HG03442 (cell line): ENCODE results near the gene CEP97.
"Not testable (repeated sequence)": the region's sequence is repeated elsewhere in the genome, so short reads cannot be mapped to it uniquely, and the experiment has no call there.

ENCODE experiments used
- ATAC-seq: cut with Tn5 transposase; IDR thresholded peaks from one replicate; pipeline ENCODE4 v1.9.1; 2021; ENCODE audit warnings: mild to moderate bottlenecking, moderate library complexity; ENCODE audit not compliant: unreplicated experiment

The CEP97 gene

GRCh38 chr3:101724329-101725193 is at the start of gene CEP97:
CEP97 (plus strand) TSS chr3:101724614; CDS start chr3:101724677, 63 bp downstream.
- ATAC-seq: peak; percentile 87

DNA sequence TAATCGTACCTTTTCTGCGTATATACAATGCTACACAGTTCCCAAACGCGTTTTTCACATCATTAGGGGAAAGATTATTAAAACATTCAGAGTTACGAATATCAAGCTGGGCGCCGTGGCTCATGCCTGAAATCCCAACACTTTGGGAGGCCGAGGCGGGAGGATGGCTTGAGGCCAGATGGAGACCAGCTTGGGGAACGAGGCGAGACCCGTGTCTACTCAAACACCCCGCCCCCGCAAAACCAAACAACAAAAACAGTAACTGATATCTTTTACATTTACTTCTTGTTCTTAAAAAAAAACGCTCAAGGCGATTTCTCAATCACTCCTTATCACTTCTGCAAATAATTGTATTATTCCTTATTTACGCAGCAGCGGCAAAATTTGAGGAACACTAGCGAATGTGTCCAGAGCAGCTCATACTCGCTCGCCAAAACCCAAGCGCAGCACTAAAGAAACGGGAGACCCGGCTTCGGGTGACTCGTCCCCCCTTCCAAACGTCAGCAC is 48.7 kb upstream of the CEP97 start:
- ATAC-seq: no peak

GRCh38 chr3:101676216-101676764 is 48.1 kb upstream of the CEP97 start:
- ATAC-seq: peak; percentile 86

- ATAC-seq: peak; percentile 68
Observed at GRCh38 chr3:101676765-101677435, 47.5 kb upstream of the CEP97 start, which contains the start of gene ZBTB11. ZBTB11 (minus strand) TSS chr3:101677132; CDS start chr3:101676914, 218 bp downstream.

- ATAC-seq: no peak
Observed at GRCh38 chr3:101677436-101678286, 46.8 kb upstream of the CEP97 start.

- not testable (repeated sequence) for ATAC-seq
Observed at GRCh38 chr3:101678837-101679236, 45.6 kb upstream of the CEP97 start.

- ATAC-seq: no peak
Observed at GRCh38 chr3:101680466-101680865, 43.9 kb upstream of the CEP97 start.

- no peak for ATAC-seq
Observed at GRCh38 chr3:101685050-101685400, 39.4 kb upstream of the CEP97 start.

DNA sequence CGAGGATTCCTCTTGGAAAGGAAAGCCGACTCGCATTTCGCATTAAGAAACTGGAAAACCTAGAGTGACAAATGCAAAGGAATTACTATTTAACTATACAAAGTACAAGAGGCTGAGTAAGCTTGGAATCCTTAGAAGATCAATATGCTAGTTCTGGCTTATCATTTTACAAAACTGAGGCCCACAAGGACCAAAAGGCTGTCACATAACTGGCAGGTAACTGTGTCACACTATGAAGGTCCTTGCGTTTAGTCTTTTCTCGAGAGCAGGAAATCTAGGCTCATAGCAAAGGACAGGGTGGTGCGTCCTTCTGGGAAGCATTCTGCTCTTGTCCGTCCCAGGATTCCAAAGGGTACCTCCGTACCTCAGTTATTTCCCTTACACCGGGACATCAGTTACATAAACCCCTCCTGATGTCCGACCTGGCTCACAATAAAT is 38.5 kb upstream of the CEP97 start:
- ATAC-seq: no peak

- no peak for ATAC-seq
Observed at GRCh38 chr3:101687142-101687931, 37.1 kb upstream of the CEP97 start.

- no peak for ATAC-seq
Observed at GRCh38 chr3:101689286-101689685, 35.1 kb upstream of the CEP97 start.

GRCh38 chr3:101690972-101691371 is 33.4 kb upstream of the CEP97 start:
- peak; percentile 41 for ATAC-seq

GRCh38 chr3:101691685-101692671 is 32.4 kb upstream of the CEP97 start:
- not testable (repeated sequence) for ATAC-seq

DNA sequence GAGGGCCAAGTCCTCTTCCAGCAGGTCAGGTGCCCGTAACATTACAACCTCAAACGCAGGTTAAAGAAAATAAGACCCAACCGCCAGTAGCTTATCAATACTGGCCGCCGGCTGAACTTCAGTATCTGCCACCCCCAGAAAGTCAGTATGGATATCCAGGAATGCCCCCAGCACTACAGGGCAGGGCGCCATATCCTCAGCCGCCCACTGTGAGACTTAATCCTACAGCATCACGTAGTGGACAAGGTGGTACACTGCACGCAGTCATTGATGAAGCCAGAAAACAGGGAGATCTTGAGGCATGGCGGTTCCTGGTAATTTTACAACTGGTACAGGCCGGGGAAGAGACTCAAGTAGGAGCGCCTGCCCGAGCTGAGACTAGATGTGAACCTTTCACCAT is 30.9 kb upstream of the CEP97 start:
- ATAC-seq: peak; percentile 79

DNA sequence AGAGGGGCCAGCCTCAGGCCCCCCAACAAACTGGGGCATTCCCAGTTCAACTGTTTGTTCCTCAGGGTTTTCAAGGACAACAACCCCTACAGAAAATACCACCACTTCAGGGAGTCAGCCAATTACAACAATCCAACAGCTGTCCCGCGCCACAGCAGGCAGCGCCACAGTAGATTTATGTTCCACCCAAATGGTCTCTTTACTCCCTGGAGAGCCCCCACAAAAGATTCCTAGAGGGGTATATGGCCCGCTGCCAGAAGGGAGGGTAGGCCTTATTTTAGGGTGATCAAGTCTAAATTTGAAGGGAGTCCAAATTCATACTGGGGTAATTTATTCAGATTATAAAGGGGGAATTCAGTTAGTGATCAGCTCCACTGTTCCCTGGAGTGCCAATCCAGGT is 29.6 kb upstream of the CEP97 start:
- ATAC-seq: not testable (repeated sequence)

DNA sequence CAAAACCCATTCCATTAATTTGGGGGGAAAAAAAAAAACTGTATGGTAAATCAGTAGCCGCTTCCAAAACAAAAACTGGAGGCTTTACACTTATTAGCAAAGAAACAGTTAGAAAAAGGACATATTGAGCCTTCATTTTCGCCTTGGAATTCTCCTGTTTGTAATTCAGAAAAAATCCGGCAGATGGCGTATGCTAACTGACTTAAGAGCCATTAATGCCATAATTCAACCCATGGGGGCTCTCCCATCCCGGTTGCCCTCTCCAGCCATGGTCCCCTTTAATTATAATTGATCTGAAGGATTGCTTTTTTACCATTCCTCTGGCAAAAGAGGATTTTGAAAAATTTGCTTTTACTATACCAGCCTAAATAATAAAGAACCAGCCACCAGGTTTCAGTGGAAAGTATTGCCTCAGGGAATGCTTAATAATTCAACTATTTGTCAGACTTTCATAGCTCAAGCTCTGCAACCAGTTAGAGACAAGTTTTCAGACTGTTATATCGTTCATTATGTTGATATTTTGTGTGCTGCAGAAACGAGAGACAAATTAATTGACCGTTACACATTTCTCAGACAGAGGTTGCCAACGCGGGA is 28.5 kb upstream of the CEP97 start:
- no peak for ATAC-seq

DNA sequence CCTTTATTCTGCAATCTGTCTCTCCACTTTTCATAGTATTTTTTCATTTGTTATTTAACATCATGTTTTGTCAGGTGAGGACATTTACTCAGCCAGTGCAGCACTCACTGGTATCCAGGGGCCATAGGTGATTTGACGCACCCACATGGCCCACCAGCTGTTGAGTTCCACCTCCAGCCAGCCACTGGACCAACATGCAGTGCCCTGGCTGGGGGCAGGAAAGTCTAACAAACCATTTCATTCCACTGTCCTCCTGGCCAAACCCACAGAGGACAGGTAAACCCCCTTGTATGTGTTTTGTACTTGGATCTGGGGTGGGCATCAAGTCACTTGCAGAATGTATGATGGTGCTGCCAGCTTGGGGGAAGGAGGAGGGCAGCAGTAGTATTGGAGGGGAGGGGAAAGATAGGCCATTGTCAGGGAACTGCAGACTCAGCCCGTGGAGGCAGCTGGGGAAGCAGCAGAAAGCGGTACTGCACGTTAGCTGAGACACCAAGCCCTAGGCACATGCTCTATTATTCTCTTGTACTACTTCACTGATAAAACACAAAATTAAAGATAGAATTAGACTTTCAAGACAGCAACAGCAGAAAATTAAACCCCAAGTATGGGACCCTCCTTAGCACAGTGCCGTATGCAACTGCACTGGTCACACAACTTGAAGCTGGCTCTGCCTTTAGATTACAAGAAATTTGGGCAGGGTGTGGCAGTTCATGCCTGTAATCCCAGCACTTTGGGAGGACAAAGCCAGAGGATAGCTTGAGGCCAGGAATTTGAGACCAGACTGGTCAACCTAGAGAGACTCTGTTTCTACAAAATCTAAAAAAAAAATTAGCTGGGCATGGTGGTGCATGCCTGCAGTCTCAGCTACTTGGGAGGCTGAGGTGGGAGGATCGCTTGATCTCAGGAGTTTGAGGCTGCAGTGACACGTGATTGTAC is 22.4 kb upstream of the CEP97 start:
- peak; percentile 7 for ATAC-seq
